T-helper 2 cell (primary cell): ENCODE results near the gene KANK4.

ENCODE experiments used
- DNase-seq, 5 experiments: peaks; one replicate each; pipeline versions ENCODE4 v3.0.0 to v3.0.0-alpha.2; 2012 to 2022

Gene KANK4

DNA sequence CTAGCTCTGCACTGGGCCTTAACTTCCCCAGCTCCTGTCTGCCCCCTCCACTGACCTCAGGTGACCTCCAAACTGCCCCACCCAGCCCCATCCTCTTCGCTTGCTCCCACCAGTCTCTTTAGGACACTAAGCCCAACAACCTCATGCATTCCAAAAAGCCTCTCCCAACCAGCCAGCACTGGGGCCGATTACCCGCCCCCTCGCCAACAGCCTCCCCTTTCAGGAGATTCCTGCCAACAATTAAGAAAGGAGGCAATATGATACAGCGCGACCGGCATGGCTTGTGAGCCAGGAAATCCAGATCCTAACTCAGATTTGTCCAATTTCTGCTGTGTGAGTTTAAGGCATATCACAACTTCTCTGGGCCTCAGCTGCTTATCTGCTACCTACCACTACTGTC, 14.7 kb downstream of the KANK4 start:
- no peak for DNase-seq

- DNase-seq = no peak
Observed at GRCh38 chr1:62301726-62302390, 17.4 kb downstream of the KANK4 start.

DNA sequence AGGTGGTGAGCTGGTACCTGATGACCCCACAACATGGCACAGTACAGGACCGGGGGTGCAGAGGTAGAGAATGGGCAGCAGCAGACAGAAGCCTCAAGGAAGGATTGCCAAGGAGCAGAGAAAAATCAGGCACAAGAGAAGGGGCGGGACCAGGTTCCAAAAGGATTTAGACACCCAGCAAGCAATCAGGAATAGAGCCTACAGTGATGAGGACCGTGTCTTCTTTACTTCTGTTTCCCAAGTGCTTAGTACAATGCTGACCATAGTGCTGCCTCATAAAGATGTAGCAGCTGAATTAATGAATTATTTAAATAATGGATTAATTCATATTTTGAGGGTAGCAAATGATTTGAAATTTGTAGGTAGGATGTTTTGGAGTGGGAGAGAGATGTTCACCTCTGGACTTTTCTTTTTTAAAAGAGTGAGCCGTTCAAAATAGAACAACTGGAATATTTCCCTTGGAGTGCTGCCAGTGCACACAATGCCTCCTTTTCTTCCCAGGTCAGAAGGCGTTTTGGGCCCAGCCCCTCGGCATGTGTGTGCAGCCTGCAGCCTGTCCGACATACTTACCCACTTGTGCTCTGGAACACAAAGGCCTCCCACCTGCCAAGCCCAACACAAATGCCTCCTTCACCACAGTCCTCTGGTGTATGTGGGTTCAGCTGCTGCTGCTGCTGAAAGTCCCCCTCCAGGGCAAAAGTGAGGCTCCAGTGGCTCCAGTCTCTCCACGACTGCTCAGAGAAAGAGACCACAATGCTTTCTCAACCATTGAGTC, 19.6 kb downstream of the KANK4 start:
- DNase-seq = no peak

GRCh38 chr1:62295921-62296491, 23.2 kb downstream of the KANK4 start:
- DNase-seq = peak in 1 of 5 experiments; percentile 49

DNA sequence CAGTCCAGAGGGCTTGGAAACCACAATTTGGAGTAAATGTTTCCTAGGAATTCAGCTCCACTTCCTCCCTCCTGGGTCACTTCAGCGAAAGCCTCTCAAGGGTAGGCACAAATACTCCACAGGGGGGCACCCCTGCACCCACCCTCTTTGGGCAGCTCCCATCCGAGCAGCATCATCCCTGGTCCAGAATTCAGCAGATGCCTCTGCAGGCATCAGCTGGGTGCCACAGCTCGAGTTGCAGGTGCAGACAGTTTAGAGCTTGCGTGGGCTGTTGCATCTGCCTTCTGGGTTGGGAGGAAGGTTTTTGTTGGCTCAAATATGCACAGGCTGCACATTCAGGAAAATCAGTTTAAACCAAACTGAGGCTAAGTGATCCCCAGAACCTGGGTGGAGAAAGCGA, 25.0 kb downstream of the KANK4 start:
- no peak for DNase-seq

- no peak for DNase-seq
Observed at GRCh38 chr1:62288662-62289061, 30.6 kb downstream of the KANK4 start.

- DNase-seq = no peak
Observed at GRCh38 chr1:62288224-62288623, 31.0 kb downstream of the KANK4 start.

DNA sequence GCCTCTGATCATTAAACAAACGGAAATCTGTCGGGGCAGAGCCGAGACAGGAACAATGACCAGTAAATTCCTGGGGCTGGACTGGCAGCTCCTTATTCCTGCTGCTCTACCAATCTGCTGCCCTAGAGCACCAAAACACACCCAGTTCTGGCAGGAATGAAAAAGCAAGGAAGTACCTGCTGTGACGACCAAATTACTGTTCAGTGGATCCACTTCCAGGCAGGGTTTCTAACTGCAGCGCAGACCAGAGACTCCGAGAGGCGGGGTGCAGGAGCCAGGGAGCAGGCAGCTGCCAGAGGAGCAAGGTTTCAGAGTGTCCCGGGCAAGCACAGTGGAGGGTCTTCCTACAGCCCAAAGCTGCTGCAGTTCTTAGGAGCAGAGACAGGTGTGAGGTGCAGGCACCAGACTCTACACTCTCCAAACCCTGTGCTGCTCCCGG, 32.4 kb downstream of the KANK4 start:
- no peak for DNase-seq

- no peak for DNase-seq
Observed at GRCh38 chr1:62285984-62286785, 33.0 kb downstream of the KANK4 start.

DNA sequence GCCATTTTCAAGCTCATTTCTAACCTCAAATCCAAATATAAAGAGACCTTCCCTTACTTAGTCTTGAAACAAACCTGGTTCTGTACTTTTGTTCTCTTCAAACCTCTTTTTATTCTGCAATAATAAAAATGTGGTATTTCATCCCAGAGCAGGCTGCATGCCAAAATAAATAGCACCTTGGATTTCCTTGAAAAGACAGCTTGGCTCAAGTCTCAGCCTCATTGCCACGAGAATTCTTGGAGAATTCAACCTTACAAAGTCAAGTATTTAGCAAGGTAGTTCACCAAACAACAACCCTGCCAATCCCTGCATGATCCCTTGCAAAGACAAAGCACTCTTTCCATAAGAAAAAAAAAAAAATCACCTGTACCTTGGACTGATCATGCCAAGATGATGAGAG, 33.8 kb downstream of the KANK4 start:
- DNase-seq = no peak

DNA sequence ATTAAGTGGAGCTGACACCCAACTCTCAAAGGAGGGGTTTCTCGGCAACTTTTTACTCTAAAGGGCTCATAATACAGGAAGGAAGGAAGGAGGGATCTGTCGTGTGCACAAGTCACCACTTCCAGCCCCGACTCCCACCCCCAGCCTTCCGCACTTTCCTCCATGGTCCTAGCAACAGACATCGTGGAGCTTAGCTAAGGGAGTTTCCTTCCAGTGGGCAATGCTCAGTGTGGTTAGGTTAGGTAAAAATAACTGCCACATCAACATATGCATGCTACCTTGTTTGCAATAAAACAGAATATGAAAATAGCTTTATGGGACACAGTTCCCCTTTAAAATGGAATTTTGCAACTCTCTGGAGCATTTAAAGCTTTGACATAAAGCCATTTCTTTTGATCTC, 35.2 kb downstream of the KANK4 start:
- DNase-seq = no peak

- no peak for DNase-seq
Observed at GRCh38 chr1:62282909-62283755, 36.1 kb downstream of the KANK4 start.

DNA sequence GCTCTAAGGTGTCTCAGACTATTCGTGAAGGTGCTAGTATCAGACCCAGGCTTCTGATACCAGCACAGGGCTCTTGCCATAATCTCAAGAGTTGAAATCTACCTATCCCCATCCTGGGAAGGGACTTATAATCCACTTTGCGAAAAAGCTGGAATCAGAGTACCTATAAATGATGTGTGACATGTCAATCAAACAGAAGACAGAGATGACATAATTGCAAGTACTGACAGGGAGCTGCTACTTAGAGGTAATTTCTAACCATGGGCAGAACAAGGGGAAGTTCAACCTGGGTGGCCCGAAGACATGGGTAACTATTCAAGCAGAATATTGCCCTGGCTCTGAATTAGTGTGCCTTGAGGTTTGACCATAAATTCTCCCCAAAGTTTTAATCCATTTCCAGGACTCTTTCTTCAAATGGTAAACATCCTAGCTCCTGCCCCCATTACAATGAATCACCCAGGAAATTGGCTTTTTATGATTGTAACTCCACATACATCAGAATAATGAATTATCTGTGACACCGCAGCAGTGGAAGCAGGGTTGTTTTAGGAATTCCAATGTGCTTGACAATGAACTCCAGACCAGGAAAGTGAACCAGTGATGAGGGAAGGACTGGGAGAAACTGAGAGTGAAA, 37.2 kb downstream of the KANK4 start:
- no peak for DNase-seq

- no peak for DNase-seq
Observed at GRCh38 chr1:62280960-62281465, 38.2 kb downstream of the KANK4 start.

DNA sequence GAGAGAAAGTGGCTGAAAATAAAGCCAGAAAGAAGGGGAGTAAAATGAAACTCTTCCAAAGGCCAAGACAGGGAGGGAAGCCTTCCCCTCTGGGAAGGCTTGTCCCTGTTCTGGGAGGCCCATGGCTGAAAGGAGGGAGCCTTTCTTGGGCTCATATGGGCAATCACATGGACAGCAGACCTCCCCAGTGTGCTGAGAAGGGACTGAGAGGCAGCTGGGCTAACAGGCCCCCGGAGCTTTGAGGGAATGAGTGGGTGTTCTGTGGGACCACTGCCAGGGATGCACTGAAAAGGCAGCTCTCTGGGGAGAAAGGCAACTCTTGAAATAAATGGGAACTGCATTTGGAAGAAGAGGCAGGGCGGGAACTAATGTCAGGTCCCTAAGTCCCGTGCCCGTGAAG, 39.1 kb downstream of the KANK4 start:
- no peak for DNase-seq

DNA sequence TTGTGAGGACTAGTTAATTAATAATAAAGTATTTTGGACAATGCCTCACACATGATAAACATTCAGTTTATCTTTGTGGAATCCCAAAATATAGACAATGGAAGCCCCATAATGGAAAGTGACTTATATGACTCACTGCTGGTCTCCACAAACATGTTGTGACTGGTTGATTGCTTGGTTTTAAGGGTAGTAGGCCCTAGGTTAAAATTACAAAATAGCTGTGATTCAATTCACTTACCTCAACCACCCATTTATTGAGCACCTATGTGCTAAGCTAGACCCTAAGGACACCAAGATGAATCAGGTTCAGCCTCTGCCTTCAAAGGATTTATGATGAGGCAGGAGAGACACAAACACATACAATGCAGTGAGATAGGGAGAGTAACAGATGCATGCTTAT, 42.4 kb downstream of the KANK4 start:
- DNase-seq = no peak

- DNase-seq = no peak
Observed at GRCh38 chr1:62274496-62275485, 44.4 kb downstream of the KANK4 start.

DNA sequence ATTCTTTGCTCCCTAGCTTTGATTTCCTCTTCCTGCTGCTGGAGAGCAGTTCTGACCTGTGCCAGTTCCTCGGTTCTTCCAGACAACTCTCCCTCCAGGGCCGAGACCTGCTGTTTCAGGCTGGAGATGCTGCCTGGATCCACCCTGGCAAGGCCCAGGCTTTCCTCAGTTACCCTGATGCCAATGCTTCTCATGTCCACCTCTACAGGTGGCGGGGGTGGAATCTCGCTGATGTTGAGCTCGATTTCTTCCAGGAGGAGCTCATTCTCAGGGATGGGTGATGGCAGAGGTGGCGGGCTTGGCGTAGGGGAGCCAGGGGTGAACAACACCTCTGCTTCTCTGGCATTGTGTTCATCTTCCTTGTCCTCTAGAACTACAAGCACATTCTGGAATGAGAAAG, 45.3 kb downstream of the KANK4 start:
- DNase-seq = no peak

GRCh38 chr1:62271948-62272728, 47.1 kb downstream of the KANK4 start:
- peak in 1 of 5 experiments; percentile 97 for DNase-seq
